Neural cell (in vitro differentiated cells): ENCODE data around the gene OLFM4. TPM values are rescaled to one million over a fixed set of nuclear protein-coding genes. Genes with fewer than 3 reads are reported as not detected.
A peak's percentile ranks its signal among the peaks of the same experiment; 100 is the strongest.

Experiments
- H2AFZ ChIP-seq: fragments of 200-600, 300-800 bp; sonication (generic), shearing (Covaris generic); 2 replicates; pipeline ENCODE4 v1.6.0; 2014; ENCODE audit warnings: low read depth, mild to moderate bottlenecking, antibody characterized with exemption, low read length, moderate library complexity
- H3F3A ChIP-seq: fragments of 200-600 bp; shearing (Covaris generic); 2 replicates; pipeline ENCODE4 v1.6.1; 2016; ENCODE audit warnings: mild to moderate bottlenecking, moderate library complexity, mixed read lengths, antibody characterized with exemption, low read length; ENCODE audit not compliant: insufficient read depth, poor library complexity, severe bottlenecking
- H3K27ac ChIP-seq: fragments of 200-600, 300-800 bp; sonication (generic), shearing (Covaris generic); 2 replicates; pipeline ENCODE4 v1.5.1; 2014; ENCODE audit warnings: mild to moderate bottlenecking, low read length, moderate library complexity
- H3K27me3 ChIP-seq: fragments of 300-800, 200-600 bp; sonication (generic), shearing (Covaris generic); 2 replicates; pipeline ENCODE4 v1.6.0; 2014; ENCODE audit warnings: mild to moderate bottlenecking, low read depth, low read length, moderate library complexity; ENCODE audit not compliant: insufficient read depth
- H3K36me3 ChIP-seq: fragments of 300-800, 200-600 bp; sonication (generic), shearing (Covaris generic); 2 replicates; pipeline ENCODE4 v1.5.1; 2014; ENCODE audit warnings: mild to moderate bottlenecking, antibody characterized with exemption, low read length, moderate library complexity; ENCODE audit not compliant: insufficient read depth
- H3K4me2 ChIP-seq: fragments of 300-800, 200-600 bp; sonication (generic), shearing (Covaris generic); 2 replicates; pipeline ENCODE4 v1.6.0; 2014; ENCODE audit warnings: mild to moderate bottlenecking, low read length
- H3K4me3 ChIP-seq: fragments of 300-800, 200-600 bp; sonication (generic), shearing (Covaris generic); 2 replicates; pipeline ENCODE4 v1.5.1; 2014; ENCODE audit warnings: mild to moderate bottlenecking, low read length, moderate library complexity
- H3K79me2 ChIP-seq: fragments of 200-600 bp; shearing (Covaris generic); replicated peaks from 2 replicates; pipeline ENCODE4 v1.6.0; 2014; ENCODE audit warnings: mild to moderate bottlenecking, low read length, moderate library complexity; ENCODE audit not compliant: insufficient read depth
- H3K9ac ChIP-seq: fragments of 300-800, 200-600 bp; sonication (generic), shearing (Covaris generic); 2 replicates; pipeline ENCODE4 v1.6.1; 2016; ENCODE audit warnings: mild to moderate bottlenecking, low read length, mixed read lengths
- H3K9me2 ChIP-seq: fragments of 200-600 bp; shearing (Covaris generic); 2 replicates; pipeline ENCODE4 v1.6.1; 2016; ENCODE audit warnings: mild to moderate bottlenecking, low read length, mixed read lengths; ENCODE audit not compliant: insufficient read depth
- H3K9me3 ChIP-seq: fragments of 200-600, 300-800 bp; sonication (generic), shearing (Covaris generic); 2 replicates; pipeline ENCODE4 v1.6.1; 2016; ENCODE audit warnings: mild to moderate bottlenecking, mixed run types, low read length, moderate library complexity, mixed read lengths
- H4K20me1 ChIP-seq: fragments of 200-600 bp; shearing (Covaris generic); 2 replicates; pipeline ENCODE4 v1.6.1; 2016; ENCODE audit warnings: mild to moderate bottlenecking, mixed run types; ENCODE audit not compliant: insufficient read depth
- CTCF ChIP-seq: fragments of 450-650 bp; IDR thresholded peaks from 2 replicates; pipeline ENCODE4 v1.5.1; 2014; ENCODE audit warnings: antibody characterized with exemption, mild to moderate bottlenecking, moderate library complexity; ENCODE audit not compliant: poor library complexity, severe bottlenecking
- EP300 ChIP-seq: fragments of 450-650 bp; conservative IDR thresholded peaks from 2 replicates; pipeline ENCODE4 v1.6.1; 2014; ENCODE audit warnings: antibody characterized with exemption, mild to moderate bottlenecking, moderate library complexity; ENCODE audit not compliant: poor library complexity, severe bottlenecking
- EZH2 ChIP-seq: fragments of 200-600, 300-800 bp; shearing (Covaris generic), sonication (generic); IDR thresholded peaks from 2 replicates; pipeline ENCODE4 v1.6.1; 2014; ENCODE audit warnings: antibody characterized with exemption, low read length, borderline replicate concordance, mild to moderate bottlenecking; ENCODE audit not compliant: insufficient read depth, poor library complexity, severe bottlenecking
- MXI1 ChIP-seq: fragments of 450-650 bp; conservative IDR thresholded peaks from 2 replicates; pipeline ENCODE4 v1.6.1; 2014; ENCODE audit warnings: antibody characterized with exemption, mild to moderate bottlenecking; ENCODE audit not compliant: poor library complexity, severe bottlenecking
- POLR2AphosphoS5 ChIP-seq: IDR thresholded peaks from 2 replicates; pipeline ENCODE4 v1.6.1; 2012
- RAD21 ChIP-seq: fragments of 450-650 bp; conservative IDR thresholded peaks from 2 replicates; pipeline ENCODE4 v1.6.1; 2014; ENCODE audit warnings: antibody characterized with exemption, mild to moderate bottlenecking, moderate library complexity
- REST ChIP-seq: IDR thresholded peaks from 2 replicates; pipeline ENCODE4 v1.6.1; 2012; ENCODE audit warnings: borderline replicate concordance
- SMC3 ChIP-seq: fragments of 450-650 bp; conservative IDR thresholded peaks from 2 replicates; pipeline ENCODE4 v1.6.1; 2014; ENCODE audit warnings: antibody characterized with exemption, mild to moderate bottlenecking, moderate library complexity; ENCODE audit not compliant: poor library complexity
- TAF1 ChIP-seq: IDR thresholded peaks from 2 replicates; pipeline ENCODE4 v1.6.1; 2012; ENCODE audit warnings: low read depth
- polyA plus RNA-seq: library from polyadenylated mRNA; depleted of rRNA; stranded (reverse); fragments of >200 nt; gene quantifications from 2 replicates; pipeline ENCODE4 v1.2.3, GENCODE V29; 2014

OLFM4 gene
- polyA plus RNA-seq, 1 donor from 2014 or later, result 0.46 TPM

DNA sequence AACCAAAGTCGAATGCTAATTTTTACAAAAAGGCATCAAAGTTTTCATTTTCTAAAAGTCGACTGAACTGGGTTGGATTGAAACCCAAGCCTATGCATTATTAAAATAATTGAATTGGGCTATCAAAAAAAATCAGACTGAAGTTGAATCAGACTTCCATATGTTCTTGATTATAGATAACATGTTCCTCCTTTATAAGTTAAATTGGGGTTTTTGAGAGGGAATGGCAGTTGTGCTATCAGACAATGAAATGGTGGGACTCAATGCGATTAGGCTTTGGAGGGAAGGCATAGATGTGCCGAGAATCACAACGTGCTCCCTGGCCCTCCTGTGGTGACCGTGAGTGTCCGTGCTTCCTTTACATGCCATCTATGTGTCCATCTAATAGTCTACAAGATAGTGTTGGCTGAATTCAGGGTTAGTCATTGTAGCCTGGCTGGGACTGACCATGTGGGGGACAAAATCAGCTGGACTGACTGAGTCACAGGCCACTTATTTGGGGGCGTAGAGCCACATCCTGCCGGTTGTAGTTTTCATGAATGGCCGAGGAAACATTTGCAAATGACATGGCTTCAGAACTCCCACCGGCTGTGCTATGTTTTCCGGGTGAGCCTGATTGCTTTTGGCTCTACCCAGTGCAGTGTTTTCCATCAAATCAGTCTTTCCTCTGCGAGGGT is 37.1 kb upstream of the OLFM4 start:
- H3K4me2 ChIP-seq, result no peak overlapping the region
- H3K27ac ChIP-seq, result no peak overlapping the region
- no peaks in the 10 kb centered on the region for H3K79me2 ChIP-seq
- TF ChIP-seq EP300, result no peak
- no peak overlapping the region for H3K9ac ChIP-seq
- H3K36me3 ChIP-seq, result no peaks in the 10 kb centered on the region
- H4K20me1 ChIP-seq, result no peaks in the 10 kb centered on the region
- H3K9me3 ChIP-seq, result no peaks in the 10 kb centered on the region
- no peaks in the 10 kb centered on the region for H3K27me3 ChIP-seq
- no peaks in the 10 kb centered on the region for H3K9me2 ChIP-seq
- no peak overlapping the region for H2AFZ ChIP-seq
- H3F3A ChIP-seq, result peaks cover 4% of the 10 kb centered on the region
- H3K4me3 ChIP-seq, result no peak overlapping the region

- H3K27ac ChIP-seq, result no peak overlapping the region
- no peaks in the 10 kb centered on the region for H3K79me2 ChIP-seq
- H3K9me2 ChIP-seq, result no peaks in the 10 kb centered on the region
- no peaks in the 10 kb centered on the region for H3K36me3 ChIP-seq
- TF ChIP-seq SMC3, result no peak
- no peak for TF ChIP-seq TAF1
- TF ChIP-seq EZH2, result no peak
- no peak for TF ChIP-seq RAD21
- H3K27me3 ChIP-seq, result no peaks in the 10 kb centered on the region
- no peak overlapping the region for H3K4me3 ChIP-seq
- H3K4me2 ChIP-seq, result no peak overlapping the region
- no peak overlapping the region for H2AFZ ChIP-seq
- no peak overlapping the region for H3K9ac ChIP-seq
- no peaks in the 10 kb centered on the region for H4K20me1 ChIP-seq
- no peaks in the 10 kb centered on the region for H3K9me3 ChIP-seq
- H3F3A ChIP-seq, result peaks cover 4% of the 10 kb centered on the region
These were observed 36.5 kb upstream of the OLFM4 start for GRCh38 chr13:52992110-52992509.

DNA sequence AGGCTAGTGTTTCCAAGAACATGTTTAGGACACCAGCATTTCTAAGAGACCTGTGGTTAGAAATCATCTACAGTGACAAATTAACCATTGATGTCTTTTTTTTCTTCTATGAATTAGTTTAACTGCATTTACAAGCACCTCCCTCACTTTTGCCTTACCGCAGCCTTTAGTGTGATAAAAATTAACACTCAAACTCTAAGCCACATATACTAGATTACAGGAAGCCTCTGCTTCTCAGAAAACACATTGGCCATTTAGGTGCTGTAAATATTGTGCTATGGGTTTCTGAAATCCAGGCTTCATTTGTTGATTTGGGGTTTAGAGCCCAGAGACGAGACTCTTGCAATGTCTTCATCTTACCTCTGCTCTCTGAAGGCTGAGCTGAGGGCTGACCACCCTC is 34.6 kb upstream of the OLFM4 start:
- Histone ChIP-seq H3K27ac (no peak overlapping the region), H3K27me3 (no peaks in the 10 kb centered on the region), H3K36me3 (no peaks in the 10 kb centered on the region), H3K79me2 (no peaks in the 10 kb centered on the region), H3K9ac (peak overlapping the region; percentile 7), H3K9me3 (no peaks in the 10 kb centered on the region), H3K4me2 (no peak overlapping the region), H4K20me1 (no peaks in the 10 kb centered on the region), H3K9me2 (no peaks in the 10 kb centered on the region), H3F3A (peaks cover 4% of the 10 kb centered on the region), H3K4me3 (peak overlapping the region; percentile 33), H2AFZ (no peak overlapping the region)
- TF ChIP-seq MXI1, result no peak
- TF ChIP-seq RAD21, result no peak
- TF ChIP-seq REST, result no peak
- no peak for TF ChIP-seq EP300
- TF ChIP-seq CTCF, result no peak
- no peak for TF ChIP-seq SMC3
- no peak for TF ChIP-seq EZH2
- TF ChIP-seq POLR2AphosphoS5, result no peak
- no peak for TF ChIP-seq TAF1
